PFSK-1 (cell line): ENCODE measurements around the gene FAHD2A.

Source experiments
- FOXP2 ChIP-seq: optimal IDR thresholded peaks from 2 replicates; pipeline ENCODE3; 2011; ENCODE audit warnings: borderline replicate concordance, control low read depth, inconsistent platforms; ENCODE audit not compliant: insufficient read depth; ENCODE audit errors: extremely low read length, extremely low read depth
- POLR2AphosphoS5 ChIP-seq: IDR thresholded peaks from 2 replicates; pipeline ENCODE4 v1.6.1; 2012; ENCODE audit warnings: low read depth, mild to moderate bottlenecking, control low read depth, low read length, moderate library complexity
- REST ChIP-seq, 2 experiments: IDR thresholded peaks; 2 replicates each; pipeline versions ENCODE4 v1.6.1 to v1.8.0; 2011 to 2012; ENCODE audit warnings: low read depth in 2 of 2, low read length in 2 of 2, control low read depth in 1 of 2, inconsistent platforms in 1 of 2, mild to moderate bottlenecking in 1 of 2, moderate library complexity in 1 of 2; ENCODE audit not compliant: insufficient read depth in 1 of 2
- SIN3A ChIP-seq: IDR thresholded peaks from 2 replicates; pipeline ENCODE4 v1.6.1; 2012; ENCODE audit warnings: mild to moderate bottlenecking, low read length, moderate library complexity, borderline replicate concordance; ENCODE audit not compliant: insufficient read depth
- TAF1 ChIP-seq: IDR thresholded peaks from 2 replicates; pipeline ENCODE4 v1.6.1; 2012; ENCODE audit warnings: low read length, control low read depth, borderline replicate concordance; ENCODE audit not compliant: insufficient read depth

The FAHD2A gene

GRCh38 chr2:95354925-95355324 lies 47.6 kb upstream of the FAHD2A start:
- TF ChIP-seq TAF1, result no peak
- no peak for TF ChIP-seq REST (IDR thresholded peaks at IDR 0.05; ENCODE audit: insufficient read depth in 1 of 2, low read depth in 2 of 2, low read length in 2 of 2)
- no peak for TF ChIP-seq FOXP2
- TF ChIP-seq SIN3A, result no peak
- TF ChIP-seq POLR2AphosphoS5, result no peak

- TF ChIP-seq FOXP2, result no peak
- TF ChIP-seq POLR2AphosphoS5, result no peak
- no peak for TF ChIP-seq REST (IDR thresholded peaks at IDR 0.05; ENCODE audit: insufficient read depth in 1 of 2, low read depth in 2 of 2, low read length in 2 of 2)
- TF ChIP-seq SIN3A, result no peak
- TF ChIP-seq TAF1, result no peak
These were observed 45.4 kb upstream of the FAHD2A start for GRCh38 chr2:95356821-95357700.

- TF ChIP-seq POLR2AphosphoS5, result no peak
- TF ChIP-seq TAF1, result no peak
- TF ChIP-seq FOXP2, result no peak
- no peak for TF ChIP-seq REST (IDR thresholded peaks at IDR 0.05; ENCODE audit: insufficient read depth in 1 of 2, low read depth in 2 of 2, low read length in 2 of 2)
- no peak for TF ChIP-seq SIN3A
These were observed 44.7 kb upstream of the FAHD2A start for GRCh38 chr2:95357717-95358280.

GRCh38 chr2:95359031-95359430 lies 43.5 kb upstream of the FAHD2A start:
- no peak for TF ChIP-seq POLR2AphosphoS5
- no peak for TF ChIP-seq SIN3A
- TF ChIP-seq REST (IDR thresholded peaks at IDR 0.05; ENCODE audit: insufficient read depth in 1 of 2, low read depth in 2 of 2, low read length in 2 of 2), result no peak
- no peak for TF ChIP-seq FOXP2
- TF ChIP-seq TAF1, result no peak
